ENCODE measurements around the gene HDAC4. TPM values are rescaled to one million over a fixed set of nuclear protein-coding genes. Genes with fewer than 3 reads are reported as not detected.

The HDAC4 gene
- total RNA-seq, 4 donors from 2014 or later = 12.9 to 91.6 (median 39.8) TPM

GRCh38 chr2:239125726-239126675, 274.8 kb downstream of the HDAC4 start:
- Histone ChIP-seq H3K36me3 (peaks cover 19 to 26% of the 10 kb centered on the region in 2 donors), H3K9me3 (no peaks in the 10 kb centered on the region), H3K4me1 (no peaks in the 10 kb centered on the region), H3K4me3 (replicated peaks in 1 of 3) (no peak overlapping the region), H3K27me3 (no peaks in the 10 kb centered on the region), H3K27ac (no peak overlapping the region)
- DNase-seq = no peak
- TF ChIP-seq CTCF (IDR thresholded peaks at IDR 0.05) (no peak), POLR2A (IDR thresholded peaks at IDR 0.05) (no peak)
- intact Hi-C loops (cut with DNase I) = no loop called here
- 91 to 96% methylated on average over 23 of the region's 27 CpGs for WGBS, 2 donors

- Histone ChIP-seq H3K9me3 (no peaks in the 10 kb centered on the region), H3K27me3 (no peaks in the 10 kb centered on the region), H3K4me1 (no peaks in the 10 kb centered on the region), H3K4me3 (replicated peaks in 1 of 3) (no peak overlapping the region), H3K27ac (no peak overlapping the region), H3K36me3 (peaks cover 19 to 22% of the 10 kb centered on the region in 2 donors)
- no peak for DNase-seq
- intact Hi-C loops (cut with DNase I) = no loop called here
- TF ChIP-seq CTCF (IDR thresholded peaks at IDR 0.05) (no peak), POLR2A (IDR thresholded peaks at IDR 0.05) (no peak)
- 91% methylated on average over 48 of the region's 48 CpGs for WGBS, 2 donors
Observed at GRCh38 chr2:239124152-239124899, 276.5 kb downstream of the HDAC4 start.

GRCh38 chr2:239122421-239123110, 278.3 kb downstream of the HDAC4 start:
- DNase-seq = no peak
- H3K4me3 ChIP-seq (replicated peaks in 1 of 3) = no peak overlapping the region
- no peaks in the 10 kb centered on the region for H3K9me3 ChIP-seq
- TF ChIP-seq CTCF (IDR thresholded peaks at IDR 0.05) (no peak), POLR2A (IDR thresholded peaks at IDR 0.05) (no peak)
- H3K27ac ChIP-seq = no peak overlapping the region
- no peaks in the 10 kb centered on the region for H3K4me1 ChIP-seq
- 87 to 94% methylated on average over 17 to 19 of the region's 20 CpGs for WGBS, 2 donors
- H3K27me3 ChIP-seq = no peaks in the 10 kb centered on the region
- intact Hi-C loops (cut with DNase I) = no loop called here
- peaks cover 19 to 21% of the 10 kb centered on the region in 2 donors for H3K36me3 ChIP-seq

- Histone ChIP-seq H3K27ac (no peak overlapping the region), H3K4me3 (replicated peaks in 1 of 3) (no peak overlapping the region), H3K27me3 (no peaks in the 10 kb centered on the region), H3K4me1 (no peaks in the 10 kb centered on the region), H3K9me3 (no peaks in the 10 kb centered on the region), H3K36me3 (peaks cover 16 to 21% of the 10 kb centered on the region in 2 donors)
- intact Hi-C loops (cut with DNase I) = no loop called here
- no peak for DNase-seq
- WGBS, 2 donors = 80 to 90% methylated on average over 10 to 16 of the region's 16 CpGs
- TF ChIP-seq CTCF (IDR thresholded peaks at IDR 0.05) = no peak
- TF ChIP-seq POLR2A (IDR thresholded peaks at IDR 0.05) = no peak
Observed at GRCh38 chr2:239121600-239122012, 279.2 kb downstream of the HDAC4 start.
